PC-3 (cell line): Measurements from ENCODE around the gene CRYBB3. TPM values are rescaled to one million over a fixed set of nuclear protein-coding genes. Genes with fewer than 3 reads are reported as not detected.

Experiments
- ATAC-seq: fragments of 200-7000 bp; cut with Tn5 transposase; 2 replicates; pipeline ENCODE4 v1.9.1; 2020; ENCODE audit warnings: mild to moderate bottlenecking, moderate library complexity
- BruUV-seq: library from RNA; stranded (reverse); fragments of 400-500 nt; replicated peaks from 2 replicates; lab custom pipeline; 2021; lab: Mats Ljungman, UMichigan
- CTCF ChIA-PET: fragments of 300-600 bp; sonication (Branson Sonifier 250); formaldehyde crosslinking; loops from one replicate; lab custom pipeline; 2022; ENCODE audit warnings: antibody characterized with exemption; lab: Charles Lee
- POLR2A ChIA-PET: fragments of 300-600 bp; sonication (Branson Sonifier 250); formaldehyde crosslinking; loops from one replicate; lab custom pipeline; 2022; ENCODE audit warnings: antibody characterized with exemption; ENCODE audit not compliant: unreplicated experiment; lab: Charles Lee
- DNase-seq: peaks from one replicate; pipeline ENCODE4 v3.0.0-alpha.2; 2015
- H2AFZ ChIP-seq: fragments of 300-600 bp; sonication (generic); 2 replicates; pipeline ENCODE4 v1.6.0; 2016; ENCODE audit warnings: antibody characterized with exemption, low read length
- H3F3A ChIP-seq: fragments of 300-600 bp; sonication (generic); one replicate; pipeline ENCODE4 v1.6.0; 2017; ENCODE audit warnings: antibody characterized with exemption, low read length, control low read depth, mild to moderate bottlenecking; ENCODE audit not compliant: unreplicated experiment
- H3K27ac ChIP-seq: fragments of 300-600 bp; sonication (generic); 2 replicates; pipeline ENCODE4 v1.5.1; 2016; ENCODE audit warnings: mild to moderate bottlenecking, low read length
- H3K27me3 ChIP-seq: fragments of 300-600 bp; sonication (generic); 2 replicates; pipeline ENCODE4 v1.6.1; 2016; ENCODE audit warnings: low read length, mixed read lengths
- H3K36me3 ChIP-seq: fragments of 300-600 bp; sonication (generic); 2 replicates; pipeline ENCODE4 v1.6.1; 2016; ENCODE audit warnings: low read depth, mixed run types, low read length, mixed read lengths
- H3K4me1 ChIP-seq: fragments of 300-600 bp; sonication (generic); 2 replicates; pipeline ENCODE4 v1.5.1; 2016; ENCODE audit warnings: low read length; ENCODE audit not compliant: insufficient read depth
- H3K4me2 ChIP-seq: fragments of 300-600 bp; sonication (generic); 2 replicates; pipeline ENCODE4 v1.6.0; 2016; ENCODE audit warnings: low read length
- H3K4me3 ChIP-seq: fragments of 300-600 bp; sonication (generic); 2 replicates; pipeline ENCODE4 v1.5.1; 2016; ENCODE audit warnings: mild to moderate bottlenecking, low read length, mixed read lengths
- H3K79me2 ChIP-seq: fragments of 300-600 bp; sonication (generic); 2 replicates; pipeline ENCODE4 v1.6.1; 2017; ENCODE audit warnings: low read length, mixed read lengths
- H3K9ac ChIP-seq: fragments of 300-600 bp; sonication (generic); 2 replicates; pipeline ENCODE4 v1.6.0; 2016; ENCODE audit warnings: mild to moderate bottlenecking, low read length
- H3K9me2 ChIP-seq: fragments of 300-600 bp; sonication (generic); replicated peaks from 2 replicates; pipeline ENCODE4 v1.6.1; 2016; ENCODE audit warnings: mixed run types, low read length, mixed read lengths
- H3K9me3 ChIP-seq: fragments of 300-600 bp; sonication (generic); 2 replicates; pipeline ENCODE4 v1.6.1; 2016; ENCODE audit warnings: low read length, mixed read lengths
- H4K20me1 ChIP-seq: fragments of 300-600 bp; sonication (generic); 2 replicates; pipeline ENCODE4 v1.6.1; 2016; ENCODE audit warnings: low read length, mixed read lengths
- EZH2 ChIP-seq: fragments of 300-600 bp; sonication (generic); IDR thresholded peaks from one replicate; pipeline ENCODE4 v1.6.1; 2017; ENCODE audit warnings: antibody characterized with exemption, mild to moderate bottlenecking, low read length; ENCODE audit not compliant: unreplicated experiment
- EZH2phosphoT487 ChIP-seq: fragments of 300-600 bp; sonication (generic); IDR thresholded peaks from 2 replicates; pipeline ENCODE4 v1.6.1; 2018; ENCODE audit warnings: mild to moderate bottlenecking, antibody characterized with exemption, low read length, borderline replicate concordance
- intact Hi-C: fragments of 100-400 bp; cut with micrococcal nuclease; formaldehyde crosslinking; loops from 2 replicates; pipeline ENCODE4 v1.9.0; 2023
- total RNA-seq: library from RNA; depleted of rRNA; stranded (reverse); fragments of >200 nt; gene quantifications from 2 replicates; pipeline ENCODE4 v1.2.3, GENCODE V29; 2014
- TF ChIP-seq, protein P1 (sequence below): fragments of 300-600 bp; sonication (generic); conservative IDR thresholded peaks from 2 replicates; pipeline ENCODE4 v1.5.1; 2017; ENCODE audit warnings: antibody characterized with exemption, low read depth, mild to moderate bottlenecking, low read length

The CRYBB3 gene
- total RNA-seq, 1 experiment from 2014 or later = 1.2 TPM

DNA sequence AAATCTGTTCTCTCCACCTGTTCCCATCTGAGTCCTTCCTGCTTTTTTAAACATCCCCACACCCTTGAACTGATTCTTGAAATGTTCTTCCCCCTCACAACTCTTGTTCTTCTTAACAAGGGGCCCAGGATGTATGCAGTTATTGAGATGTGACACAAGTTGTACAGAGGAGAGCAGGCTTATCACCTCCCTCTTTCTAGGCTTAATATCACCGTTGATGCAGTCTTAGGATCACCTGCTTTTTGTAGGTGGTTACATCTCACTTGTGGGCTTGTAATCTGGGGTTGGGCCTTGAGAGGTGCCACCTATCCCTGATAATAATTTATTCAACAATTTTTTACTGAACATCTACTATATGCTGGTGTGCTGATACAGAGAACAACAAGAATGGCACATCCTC is 6.2 kb downstream of the CRYBB3 start:
- Histone ChIP-seq H3K27me3 (no peaks in the 10 kb centered on the region), H3K9me3 (no peaks in the 10 kb centered on the region), H3K36me3 (no peaks in the 10 kb centered on the region), H3K9me2 (no peaks in the 10 kb centered on the region), H3K9ac (no peak overlapping the region), H3K27ac (no peak overlapping the region), H3K4me2 (no peak overlapping the region), H3K79me2 (no peaks in the 10 kb centered on the region), H3K4me3 (no peak overlapping the region), H4K20me1 (no peaks in the 10 kb centered on the region), H2AFZ (no peak overlapping the region), H3F3A (no peaks in the 10 kb centered on the region), H3K4me1 (no peaks in the 10 kb centered on the region)
- ChIA-PET CTCF (no interaction called here), POLR2A (no interaction called here)
- DNase-seq = no peak
- no peak for ATAC-seq
- intact Hi-C loops = no loop called here
- TF ChIP-seq, protein P1, sequence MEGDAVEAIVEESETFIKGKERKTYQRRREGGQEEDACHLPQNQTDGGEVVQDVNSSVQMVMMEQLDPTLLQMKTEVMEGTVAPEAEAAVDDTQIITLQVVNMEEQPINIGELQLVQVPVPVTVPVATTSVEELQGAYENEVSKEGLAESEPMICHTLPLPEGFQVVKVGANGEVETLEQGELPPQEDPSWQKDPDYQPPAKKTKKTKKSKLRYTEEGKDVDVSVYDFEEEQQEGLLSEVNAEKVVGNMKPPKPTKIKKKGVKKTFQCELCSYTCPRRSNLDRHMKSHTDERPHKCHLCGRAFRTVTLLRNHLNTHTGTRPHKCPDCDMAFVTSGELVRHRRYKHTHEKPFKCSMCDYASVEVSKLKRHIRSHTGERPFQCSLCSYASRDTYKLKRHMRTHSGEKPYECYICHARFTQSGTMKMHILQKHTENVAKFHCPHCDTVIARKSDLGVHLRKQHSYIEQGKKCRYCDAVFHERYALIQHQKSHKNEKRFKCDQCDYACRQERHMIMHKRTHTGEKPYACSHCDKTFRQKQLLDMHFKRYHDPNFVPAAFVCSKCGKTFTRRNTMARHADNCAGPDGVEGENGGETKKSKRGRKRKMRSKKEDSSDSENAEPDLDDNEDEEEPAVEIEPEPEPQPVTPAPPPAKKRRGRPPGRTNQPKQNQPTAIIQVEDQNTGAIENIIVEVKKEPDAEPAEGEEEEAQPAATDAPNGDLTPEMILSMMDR = no peak
- TF ChIP-seq EZH2phosphoT487 (no peak), EZH2 (no peak)
- BruUV-seq = no TSS peak

DNA sequence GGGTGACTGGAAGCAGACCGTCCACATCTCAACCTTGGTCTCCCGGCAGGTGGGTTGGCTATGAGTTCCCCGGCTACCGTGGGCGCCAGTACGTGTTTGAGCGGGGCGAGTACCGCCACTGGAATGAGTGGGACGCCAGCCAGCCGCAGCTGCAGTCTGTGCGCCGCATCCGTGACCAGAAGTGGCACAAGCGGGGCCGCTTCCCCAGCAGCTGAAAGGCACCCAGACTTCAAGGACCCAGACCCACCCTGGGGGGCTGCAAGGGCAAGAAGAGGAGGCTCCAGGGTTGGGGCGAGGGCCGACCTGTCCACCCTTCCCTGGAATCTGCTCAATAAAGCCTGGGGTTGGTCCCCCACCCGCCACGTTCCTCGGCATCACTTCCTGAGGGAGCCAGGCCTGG is 7.3 kb downstream of the CRYBB3 start:
- CTCF ChIA-PET = no interaction called here
- no peak overlapping the region for H3K4me3 ChIP-seq
- POLR2A ChIA-PET = interaction anchor here (0.5 kb wide), 1 partner anchor 17 kb away, joined by 11 read pairs; no protein-coding TSS in a partner anchor
- intact Hi-C loops = no loop called here
- H3K36me3 ChIP-seq = no peaks in the 10 kb centered on the region
- TF ChIP-seq EZH2 (no peak), EZH2phosphoT487 (no peak)
- TF ChIP-seq, protein P1 = no peak
- DNase-seq = no peak
- no TSS peak for BruUV-seq
- no peaks in the 10 kb centered on the region for H3K9me3 ChIP-seq
- ATAC-seq = no peak
- no peaks in the 10 kb centered on the region for H3K27me3 ChIP-seq
- no peaks in the 10 kb centered on the region for H3K79me2 ChIP-seq
- no peak overlapping the region for H3K27ac ChIP-seq
- no peak overlapping the region for H3K4me2 ChIP-seq
- no peaks in the 10 kb centered on the region for H4K20me1 ChIP-seq
- no peak overlapping the region for H2AFZ ChIP-seq
- H3K9me2 ChIP-seq = no peaks in the 10 kb centered on the region
- no peaks in the 10 kb centered on the region for H3K4me1 ChIP-seq
- H3K9ac ChIP-seq = no peak overlapping the region
- no peaks in the 10 kb centered on the region for H3F3A ChIP-seq

DNA sequence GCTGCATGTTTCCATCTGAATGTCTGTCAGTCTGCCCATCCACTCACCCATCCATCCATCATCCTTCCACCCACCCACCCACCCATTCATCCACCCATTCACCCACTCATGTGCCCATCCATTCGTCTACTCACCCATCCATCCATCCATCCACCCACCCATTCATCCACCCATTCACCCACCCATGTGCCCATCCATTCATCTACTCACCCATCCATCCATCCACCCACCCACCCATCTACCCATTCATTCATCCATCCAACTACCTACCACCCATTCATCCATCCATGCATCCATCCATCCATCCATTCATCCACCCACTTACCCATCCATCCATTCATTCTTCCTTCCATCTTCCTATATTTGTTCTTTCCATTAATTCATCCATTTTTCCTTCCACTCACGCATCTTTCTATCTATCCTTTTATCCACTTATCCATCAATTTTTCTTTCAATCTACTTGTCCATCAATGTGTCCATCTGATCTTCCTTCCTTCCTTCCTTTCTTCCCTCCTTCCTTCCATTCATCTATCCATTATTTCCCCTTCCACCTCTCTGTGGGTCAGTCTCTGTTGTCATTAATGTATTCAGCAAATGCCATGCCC is 8.0 kb downstream of the CRYBB3 start:
- Histone ChIP-seq H3K4me1 (no peaks in the 10 kb centered on the region), H2AFZ (no peak overlapping the region), H3K9me3 (no peaks in the 10 kb centered on the region), H3K4me3 (no peak overlapping the region), H4K20me1 (no peaks in the 10 kb centered on the region), H3K36me3 (no peaks in the 10 kb centered on the region), H3F3A (no peaks in the 10 kb centered on the region), H3K27ac (no peak overlapping the region), H3K27me3 (no peaks in the 10 kb centered on the region), H3K9me2 (no peaks in the 10 kb centered on the region), H3K4me2 (no peak overlapping the region), H3K79me2 (no peaks in the 10 kb centered on the region), H3K9ac (no peak overlapping the region)
- ATAC-seq (no peak), DNase-seq (no peak)
- ChIA-PET CTCF (no interaction called here), POLR2A (no interaction called here)
- BruUV-seq = no TSS peak
- intact Hi-C loops = no loop called here
- TF ChIP-seq EZH2phosphoT487 (no peak), EZH2 (no peak)
- TF ChIP-seq, protein P1 = no peak
